ENCODE results near the gene RFC4. TPM values are rescaled to one million over a fixed set of nuclear protein-coding genes. Genes with fewer than 3 reads are reported as not detected.

Gene RFC4
- total and polyA plus RNA-seq, 9 of the 15 experiments (the other 6 are each of a cell fraction or from before 2014, with no cell fraction given), result 105 to 227 (median 180) TPM

DNA sequence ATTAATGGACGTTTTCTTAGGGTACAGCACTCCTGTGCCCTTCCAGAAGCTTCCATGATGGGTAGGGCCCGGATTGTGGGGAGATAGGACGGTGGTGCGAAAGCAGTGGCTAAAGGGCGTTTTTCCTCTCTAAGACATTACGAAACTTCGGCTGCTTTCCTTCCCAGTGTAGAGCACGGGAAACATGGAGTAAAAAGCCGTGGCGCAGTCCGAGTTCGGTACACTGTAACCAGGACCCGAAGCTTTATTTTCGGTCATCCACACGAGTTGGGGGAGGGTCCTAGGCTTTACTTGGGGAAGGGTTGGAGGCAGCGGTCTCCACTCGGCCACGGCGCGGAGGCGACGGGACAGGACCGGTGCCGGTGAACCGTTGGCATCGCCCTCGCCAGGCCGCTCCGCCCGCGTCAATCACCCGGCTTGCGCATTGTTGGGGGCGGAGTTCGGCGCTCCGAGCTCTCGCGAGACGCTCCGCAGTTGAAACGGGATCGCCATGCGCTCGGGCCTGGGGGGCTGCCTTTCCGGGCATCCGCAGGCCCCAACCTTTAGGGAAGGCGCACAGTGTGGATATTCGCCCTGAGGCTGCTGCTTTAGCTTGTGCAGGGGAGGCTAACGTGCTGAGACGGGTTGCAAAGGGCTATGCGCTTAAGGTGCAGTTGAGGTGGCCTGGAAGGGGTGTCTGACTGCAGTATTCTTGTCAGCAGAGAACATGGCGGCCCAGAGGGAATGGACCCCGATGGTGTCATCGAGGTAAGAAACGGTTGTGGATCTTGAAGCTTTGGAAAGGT lies 22.4 kb downstream of the RFC4 start (continued):
- TF ChIP-seq, protein P1, sequence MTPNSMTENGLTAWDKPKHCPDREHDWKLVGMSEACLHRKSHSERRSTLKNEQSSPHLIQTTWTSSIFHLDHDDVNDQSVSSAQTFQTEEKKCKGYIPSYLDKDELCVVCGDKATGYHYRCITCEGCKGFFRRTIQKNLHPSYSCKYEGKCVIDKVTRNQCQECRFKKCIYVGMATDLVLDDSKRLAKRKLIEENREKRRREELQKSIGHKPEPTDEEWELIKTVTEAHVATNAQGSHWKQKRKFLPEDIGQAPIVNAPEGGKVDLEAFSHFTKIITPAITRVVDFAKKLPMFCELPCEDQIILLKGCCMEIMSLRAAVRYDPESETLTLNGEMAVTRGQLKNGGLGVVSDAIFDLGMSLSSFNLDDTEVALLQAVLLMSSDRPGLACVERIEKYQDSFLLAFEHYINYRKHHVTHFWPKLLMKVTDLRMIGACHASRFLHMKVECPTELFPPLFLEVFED (CRISPR knock-in tag; conservative IDR thresholded peaks at IDR 0.05), result peak; percentile 79; the same call in 1 of the 2 replicates
- TF ChIP-seq ZNF146 (CRISPR knock-in tag; IDR thresholded peaks at IDR 0.05; ENCODE audit: unreplicated experiment) (no peak), ZNF444 (CRISPR knock-in tag; IDR thresholded peaks at IDR 0.05) (no peak), ZNF263 (CRISPR knock-in tag; IDR thresholded peaks at IDR 0.05; ENCODE audit: borderline replicate concordance) (peak; percentile 8; the same call in 1 of the 2 replicates), SNRNP70 (optimal IDR thresholded peaks at IDR 0.05; ENCODE audit: low read depth, low read length) (peak; percentile 28), ZNF57 (CRISPR knock-in tag; IDR thresholded peaks at IDR 0.05) (no peak; the same call in 1 of the 2 replicates), TEAD4 (IDR thresholded peaks at IDR 0.05; ENCODE audit: low read length) (peak; percentile 30; the same call in 1 of the 2 replicates), TEAD4 (CRISPR knock-in tag; IDR thresholded peaks at IDR 0.05; ENCODE audit: borderline replicate concordance) (no peak), ESRRB (CRISPR knock-in tag; IDR thresholded peaks at IDR 0.05; ENCODE audit: borderline replicate concordance) (no peak), SMARCC2 (IDR thresholded peaks at IDR 0.05; ENCODE audit: low read depth) (no peak), BHLHE40 (IDR thresholded peaks at IDR 0.05; ENCODE audit: low read length) (no peak), JUNB (CRISPR knock-in tag; conservative IDR thresholded peaks at IDR 0.05) (no peak), ZNF140 (CRISPR knock-in tag; IDR thresholded peaks at IDR 0.05) (no peak), POLR2H (tag; IDR thresholded peaks at IDR 0.05; ENCODE audit: low read depth) (peak; percentile 89), TEAD1 (CRISPR knock-in tag; IDR thresholded peaks at IDR 0.05) (no peak; a peak in 2 of 4 replicates), BRF2 (IDR thresholded peaks at IDR 0.05; ENCODE audit: borderline replicate concordance, insufficient read depth, insufficient read length) (no peak), KDM4B (IDR thresholded peaks at IDR 0.05; ENCODE audit: borderline replicate concordance in 2 of 2, low read depth in 1 of 2) (peak in 1 of 2 experiments; percentile 22; a peak in 1 of 4 replicates), ELF2 (CRISPR knock-in tag; IDR thresholded peaks at IDR 0.05) (no peak), ZSCAN32 (CRISPR knock-in tag; IDR thresholded peaks at IDR 0.05) (no peak), RCOR1 (IDR thresholded peaks at IDR 0.05; ENCODE audit: borderline replicate concordance in 1 of 2, low read depth in 2 of 2, low read length in 2 of 2) (no peak), IFI16 (CRISPR knock-in tag; IDR thresholded peaks at IDR 0.05) (no peak), CEBPB (tag; IDR thresholded peaks at IDR 0.05) (no peak), TCF7 (IDR thresholded peaks at IDR 0.05; ENCODE audit: borderline replicate concordance) (0 out of 2 replicates have a peak, but pooled peaks have one; percentile 20), RB1 (IDR thresholded peaks at IDR 0.05; ENCODE audit: low read depth) (no peak), TBL1XR1 (IDR thresholded peaks at IDR 0.05; ENCODE audit: low read length in 2 of 2) (peak in 1 of 2 experiments; percentile 53; a peak in 1 of 4 replicates), NFATC3 (IDR thresholded peaks at IDR 0.05) (no peak), ZNF175 (CRISPR knock-in tag; IDR thresholded peaks at IDR 0.05; ENCODE audit: low read depth) (no peak), LEF1 (IDR thresholded peaks at IDR 0.05) (no peak), MXI1 (IDR thresholded peaks at IDR 0.05; ENCODE audit: low read depth, low read length) (no peak; the same call in 1 of the 2 replicates)

Data from K562 (cell line).